Gastrocnemius medialis (tissue), 4 donors: ENCODE measurements around the gene EAF1. TPM values are rescaled to one million over a fixed set of nuclear protein-coding genes. Genes with fewer than 3 reads are reported as not detected.
"Not testable (repeated sequence)": the region's sequence is repeated elsewhere in the genome, so short reads cannot be mapped to it uniquely, and the experiment has no call there.

Source experiments
- ATAC-seq, 2 donors: fragments of 150-250 bp; one replicate each; pipeline ENCODE4 v1.9.1; 2016
- DNase-seq, 2 donors: peaks; one replicate each; pipeline ENCODE4 v3.0.0-alpha.2; 2019
- H3K27ac ChIP-seq, 4 donors: fragments of 200-600 bp; sonication (generic); 1 replicate in 1 of 4; 2 replicates in 3 of 4; pipeline ENCODE4 v1.5.1; 2016 to 2018; ENCODE audit warnings: mild to moderate bottlenecking in 2 of 4, moderate library complexity in 1 of 4
- H3K27me3 ChIP-seq, 3 donors: fragments of 200-600 bp; sonication (generic) in 2 of 3; 1 replicate in 1 of 3; 2 replicates in 2 of 3; pipeline versions ENCODE4 v1.5.1 to v1.6.0; 2016 to 2019; ENCODE audit warnings: mild to moderate bottlenecking in 1 of 3, moderate library complexity in 1 of 3
- H3K36me3 ChIP-seq, 2 donors: fragments of 200-600 bp; sonication (generic) in 1 of 2; one replicate each; pipeline ENCODE4 v1.5.1; 2017 to 2018
- H3K4me1 ChIP-seq, 2 donors: fragments of 200-600 bp; sonication (generic) in 1 of 2; one replicate each; pipeline ENCODE4 v1.5.1; 2016 to 2017; ENCODE audit warnings: mild to moderate bottlenecking in 2 of 2
- H3K4me3 ChIP-seq, 4 donors: fragments of 200-600 bp; sonication (generic) in 3 of 4; 1 replicate in 1 of 4; 2 replicates in 3 of 4; pipeline ENCODE4 v1.5.1; 2016 to 2019; ENCODE audit warnings: mild to moderate bottlenecking in 2 of 4
- H3K9me3 ChIP-seq, 3 donors: fragments of 200-600 bp; sonication (generic) in 2 of 3; 1 replicate in 1 of 3; 2 replicates in 2 of 3; pipeline ENCODE4 v1.5.1; 2016 to 2019
- POLR2A ChIP-seq, 2 donors: fragments of 450-650 bp; IDR thresholded peaks; one replicate each; pipeline ENCODE4 v1.6.1; 2017; ENCODE audit warnings: antibody characterized with exemption in 2 of 2, mild to moderate bottlenecking in 2 of 2, moderate library complexity in 2 of 2
- in situ Hi-C, 4 donors: fragments of 200-750 bp; cut with MboI; loops; one replicate each; pipeline versions ENCODE4 v1.15.0 to v1.8.0; 2017; ENCODE audit warnings: low sequenced_read_pairs in 4 of 4
- intact Hi-C: fragments of 100-400 bp; cut with DNase I; formaldehyde crosslinking; loops from one replicate; pipeline ENCODE4 v1.15.1; 2023; ENCODE audit warnings: low total_unique reads
- total RNA-seq, 4 donors: library from RNA; depleted of rRNA; stranded (reverse); fragments of >200 nt; gene quantifications; one replicate each; pipeline versions ENCODE4 v1.1.0 to v1.2.3, GENCODE V29; 2016
- TF ChIP-seq, protein P1 (sequence below), 5 experiments: fragments of 450-650 bp in 3 of 5; fragments of 200-600 bp in 2 of 5; sonication (generic) in 2 of 5; IDR thresholded peaks in 4 of 5; conservative IDR thresholded peaks in 1 of 5; 1 replicate in 4 of 5; 2 replicates in 1 of 5; pipeline ENCODE4 v1.5.1; 2016 to 2019; ENCODE audit warnings: antibody characterized with exemption in 5 of 5, mild to moderate bottlenecking in 3 of 5, moderate library complexity in 3 of 5

EAF1 gene
- total RNA-seq, 4 donors from 2014 or later = 9.4 to 17.3 (median 10.5) TPM

DNA sequence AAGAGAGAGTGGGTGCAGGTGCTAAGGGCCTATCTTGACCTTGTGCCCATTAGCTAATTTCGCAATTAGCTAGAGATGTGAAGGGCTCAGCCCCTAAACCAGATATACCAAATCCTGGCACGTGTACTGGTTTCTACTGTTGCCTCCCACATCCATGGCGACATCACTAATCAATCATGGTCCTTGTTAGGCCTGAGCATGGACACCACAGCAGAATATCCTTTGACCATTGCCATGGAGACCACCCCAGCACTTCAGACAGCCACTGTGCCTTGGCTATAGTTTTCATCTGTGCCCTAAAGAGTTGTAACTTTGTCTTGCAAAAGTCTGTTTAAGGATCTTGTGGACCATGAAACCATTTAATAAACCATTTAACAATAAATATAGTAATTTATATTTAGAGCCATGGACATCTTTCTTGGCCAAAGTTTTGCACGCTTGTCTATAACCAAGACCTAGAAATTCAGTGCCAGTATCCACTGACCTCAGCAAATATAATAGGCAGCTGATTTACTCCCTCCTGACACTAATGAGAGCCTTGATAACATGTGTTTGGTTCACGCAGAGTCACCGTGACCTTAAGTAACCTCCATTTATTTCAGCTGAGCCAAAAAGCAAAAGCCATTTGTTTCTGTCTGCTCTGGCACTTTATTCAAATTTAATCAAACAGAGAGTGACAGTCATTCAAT is 50.7 kb downstream of the EAF1 start:
- no peak for TF ChIP-seq POLR2A (IDR thresholded peaks at IDR 0.05)
- ATAC-seq (peak; percentile 64 to 73), DNase-seq (no peak)
- Histone ChIP-seq H3K27me3 (no peaks in the 10 kb centered on the region), H3K4me3 (no peak overlapping the region), H3K9me3 (no peaks in the 10 kb centered on the region), H3K27ac (peak overlapping the region; percentile 24 to 45 (median 44)), H3K4me1 (peaks cover 18 to 20% of the 10 kb centered on the region in 2 donors), H3K36me3 (peaks cover 0 to 4% of the 10 kb centered on the region in 2 donors)
- intact Hi-C loops = no loop called here
- in situ Hi-C loops = no loop called here

DNA sequence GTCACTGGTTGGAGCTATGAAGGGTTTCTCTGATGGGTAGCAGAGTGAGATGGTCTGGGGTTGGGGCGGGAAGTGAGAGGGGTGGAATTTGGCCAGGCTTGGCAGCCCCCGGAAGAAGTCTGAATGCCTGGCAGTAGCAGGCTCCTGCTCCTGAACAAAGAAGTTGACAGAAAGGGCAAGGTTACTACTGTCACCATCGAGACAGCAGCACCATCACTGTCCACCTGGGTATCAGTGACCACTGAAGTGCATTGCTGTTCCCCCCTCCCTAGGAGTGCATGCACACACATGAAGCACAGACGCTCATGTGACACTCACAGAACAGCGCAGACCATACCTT is 51.2 kb downstream of the EAF1 start:
- Histone ChIP-seq H3K27me3 (no peaks in the 10 kb centered on the region), H3K9me3 (no peaks in the 10 kb centered on the region), H3K27ac (peak overlapping the region; percentile 24 to 45 (median 44)), H3K4me3 (no peak overlapping the region), H3K36me3 (peaks cover 0 to 4% of the 10 kb centered on the region in 2 donors), H3K4me1 (peaks cover 18 to 20% of the 10 kb centered on the region in 2 donors)
- in situ Hi-C loops = no loop called here
- ATAC-seq (no peak), DNase-seq (no peak)
- intact Hi-C loops = no loop called here
- no peak for TF ChIP-seq POLR2A (IDR thresholded peaks at IDR 0.05)
- TF ChIP-seq, protein P1, sequence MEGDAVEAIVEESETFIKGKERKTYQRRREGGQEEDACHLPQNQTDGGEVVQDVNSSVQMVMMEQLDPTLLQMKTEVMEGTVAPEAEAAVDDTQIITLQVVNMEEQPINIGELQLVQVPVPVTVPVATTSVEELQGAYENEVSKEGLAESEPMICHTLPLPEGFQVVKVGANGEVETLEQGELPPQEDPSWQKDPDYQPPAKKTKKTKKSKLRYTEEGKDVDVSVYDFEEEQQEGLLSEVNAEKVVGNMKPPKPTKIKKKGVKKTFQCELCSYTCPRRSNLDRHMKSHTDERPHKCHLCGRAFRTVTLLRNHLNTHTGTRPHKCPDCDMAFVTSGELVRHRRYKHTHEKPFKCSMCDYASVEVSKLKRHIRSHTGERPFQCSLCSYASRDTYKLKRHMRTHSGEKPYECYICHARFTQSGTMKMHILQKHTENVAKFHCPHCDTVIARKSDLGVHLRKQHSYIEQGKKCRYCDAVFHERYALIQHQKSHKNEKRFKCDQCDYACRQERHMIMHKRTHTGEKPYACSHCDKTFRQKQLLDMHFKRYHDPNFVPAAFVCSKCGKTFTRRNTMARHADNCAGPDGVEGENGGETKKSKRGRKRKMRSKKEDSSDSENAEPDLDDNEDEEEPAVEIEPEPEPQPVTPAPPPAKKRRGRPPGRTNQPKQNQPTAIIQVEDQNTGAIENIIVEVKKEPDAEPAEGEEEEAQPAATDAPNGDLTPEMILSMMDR (IDR thresholded peaks at IDR 0.05 in 4 of 5, conservative IDR thresholded peaks at IDR 0.05 in 1 of 5) = no peak

DNA sequence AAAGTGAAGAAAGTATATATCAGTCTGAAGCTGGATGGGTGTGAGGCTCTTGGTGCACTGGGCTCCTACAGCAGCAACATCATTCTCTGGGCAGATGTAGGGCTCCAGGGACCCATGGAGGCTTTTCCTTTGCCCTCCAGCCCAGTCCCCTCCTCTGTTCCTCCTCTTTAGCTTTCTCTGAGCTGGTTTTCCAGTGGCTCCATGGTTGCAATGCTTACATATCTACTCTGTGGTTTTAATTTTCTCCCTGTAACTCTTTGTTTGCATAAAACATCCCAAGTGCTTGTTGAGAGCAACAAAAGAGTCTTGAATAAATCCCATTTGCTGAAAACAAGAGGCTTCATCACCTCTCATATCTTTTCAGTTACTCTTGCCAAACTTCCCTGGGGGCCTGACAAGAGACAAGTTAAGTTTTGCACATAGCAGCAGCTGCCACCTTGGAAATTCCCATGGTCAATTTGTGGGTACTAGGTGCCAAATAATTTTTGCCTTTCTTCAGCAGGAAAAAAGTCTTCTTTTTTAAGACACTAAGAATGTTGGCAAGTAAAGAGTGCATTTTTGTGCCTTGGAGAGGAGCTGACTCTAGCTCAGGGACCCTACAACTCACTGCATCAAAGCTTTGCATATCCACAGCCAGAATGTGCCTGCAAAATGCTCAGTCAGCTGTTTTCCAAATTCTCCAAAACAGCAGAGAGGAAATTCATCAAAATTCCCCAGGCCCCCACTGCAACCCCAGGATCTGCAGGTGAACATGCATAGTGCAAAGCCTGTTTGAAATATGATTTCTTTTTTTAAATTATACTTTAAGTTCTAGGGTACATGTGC is 52.2 kb downstream of the EAF1 start:
- peaks cover 18 to 20% of the 10 kb centered on the region in 2 donors for H3K4me1 ChIP-seq
- H3K27me3 ChIP-seq = no peaks in the 10 kb centered on the region
- no peak overlapping the region for H3K4me3 ChIP-seq
- intact Hi-C loops = no loop called here
- ATAC-seq = no peak
- TF ChIP-seq, protein P1 (IDR thresholded peaks at IDR 0.05 in 4 of 5, conservative IDR thresholded peaks at IDR 0.05 in 1 of 5) = no peak
- TF ChIP-seq POLR2A (IDR thresholded peaks at IDR 0.05) = no peak
- H3K27ac ChIP-seq = peak overlapping the region in 1 of 4 donors; percentile 44
- H3K9me3 ChIP-seq = no peaks in the 10 kb centered on the region
- in situ Hi-C loops = no loop called here
- DNase-seq = no peak
- peaks cover 0 to 3% of the 10 kb centered on the region in 2 donors for H3K36me3 ChIP-seq

- intact Hi-C loops, ATAC-seq, in situ Hi-C loops: not testable (repeated sequence)
These were observed 57.2 kb downstream of the EAF1 start for GRCh38 chr3:15484551-15484950.

DNA sequence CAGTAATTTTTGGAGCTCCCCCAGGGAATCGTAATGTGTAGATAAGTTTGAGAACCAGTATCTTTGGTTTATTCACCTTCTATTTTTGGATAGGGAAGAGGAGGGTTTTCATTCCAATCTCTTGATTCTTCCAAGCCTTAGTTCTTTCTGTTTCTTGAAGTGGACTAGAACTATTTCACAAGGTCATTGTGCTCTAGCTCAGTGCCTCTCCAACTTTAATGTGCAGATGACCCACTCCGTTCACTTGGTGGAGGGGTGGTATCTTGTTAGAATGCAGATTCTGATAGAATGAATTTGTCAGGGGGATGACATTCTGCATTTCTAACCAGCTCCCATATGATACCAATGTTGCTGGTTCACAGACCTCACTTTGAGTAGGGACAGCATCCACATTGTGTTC is 58.6 kb downstream of the EAF1 start:
- DNase-seq (no peak), ATAC-seq (no peak)
- Histone ChIP-seq H3K27ac (no peak overlapping the region), H3K36me3 (peaks cover 0 to 14% of the 10 kb centered on the region in 2 donors), H3K4me1 (no peaks in the 10 kb centered on the region), H3K9me3 (no peaks in the 10 kb centered on the region), H3K4me3 (no peak overlapping the region), H3K27me3 (no peaks in the 10 kb centered on the region)
- no peak for TF ChIP-seq POLR2A (IDR thresholded peaks at IDR 0.05)
- TF ChIP-seq, protein P1 (IDR thresholded peaks at IDR 0.05 in 4 of 5, conservative IDR thresholded peaks at IDR 0.05 in 1 of 5) = no peak
- intact Hi-C loops = no loop called here
- in situ Hi-C loops = no loop called here

More at GRCh38 chr3:15484551-15484950, 57.2 kb downstream of the EAF1 start:
- H3K27ac ChIP-seq, H3K4me1 ChIP-seq, H3K4me3 ChIP-seq, H3K27me3 ChIP-seq, DNase-seq, H3K9me3 ChIP-seq: not testable (repeated sequence)
- H3K36me3 ChIP-seq = peaks cover 0 to 14% of the 10 kb centered on the region in 2 donors
